Naive thymus-derived CD8-positive, alpha-beta T cell (primary cell): ENCODE measurements around the gene TNFRSF25. TPM values are rescaled to one million over a fixed set of nuclear protein-coding genes. Genes with fewer than 3 reads are reported as not detected.
"Not testable (repeated sequence)": the region's sequence is repeated elsewhere in the genome, so short reads cannot be mapped to it uniquely, and the experiment has no call there.

Experiments used
- ATAC-seq, 2 donors: fragments of 150-1000 bp; cut with Tn5 transposase in 1 of 2; sonication (Bioruptor Pico), chemical (Tn5 transposase) in 1 of 2; 1 replicate in 1 of 2; 2 replicates in 1 of 2; pipeline ENCODE4 v1.10.0; 2021; ENCODE audit warnings: mild to moderate bottlenecking in 2 of 2, moderate library complexity in 2 of 2
- POLR2A ChIA-PET: fragments of 350-600 bp; sonication (Branson Sonifier 250); formaldehyde crosslinking; loops from one replicate; lab custom pipeline; 2021; ENCODE audit warnings: antibody characterized with exemption; lab: Charles Lee
- DNase-seq, 10 donors: peaks; one replicate each; pipeline versions ENCODE4 v3.0.0 to v3.0.0-alpha.2; 2020 to 2022
- H3K27ac Mint-ChIP-seq, 10 donors: one replicate each; pipeline ENCODE4 v1.8.0; 2020 to 2022; ENCODE audit warnings: mild to moderate bottlenecking in 10 of 10, mixed read lengths in 10 of 10, moderate library complexity in 4 of 10, inconsistent platforms in 1 of 10
- H3K27me3 Mint-ChIP-seq, 5 donors: one replicate each; pipeline ENCODE4 v1.8.0; 2021 to 2022; ENCODE audit warnings: mixed read lengths in 5 of 5
- H3K36me3 Mint-ChIP-seq, 3 donors: one replicate each; pipeline ENCODE4 v1.8.0; 2020 to 2022; ENCODE audit warnings: mixed read lengths in 3 of 3, mild to moderate bottlenecking in 2 of 3, inconsistent platforms in 1 of 3
- H3K4me1 Mint-ChIP-seq, 4 donors: one replicate each; pipeline ENCODE4 v1.8.0; 2021 to 2022; ENCODE audit warnings: mixed read lengths in 4 of 4
- H3K4me3 Mint-ChIP-seq, 10 donors: one replicate each; pipeline ENCODE4 v1.8.0; 2020 to 2022; ENCODE audit warnings: mild to moderate bottlenecking in 10 of 10, mixed read lengths in 10 of 10, moderate library complexity in 6 of 10, inconsistent platforms in 1 of 10
- H3K9me3 Mint-ChIP-seq, 9 donors: one replicate each; pipeline ENCODE4 v1.8.0; 2020 to 2022; ENCODE audit warnings: mixed read lengths in 9 of 9, mild to moderate bottlenecking in 3 of 9, inconsistent platforms in 1 of 9, moderate library complexity in 1 of 9
- polyA plus RNA-seq, 3 donors: library from polyadenylated mRNA; unstranded; fragments of 300-500 nt; fragmentation: Illumina TruSeq; gene quantifications; one replicate each; pipeline ENCODE4 v1.2.3, GENCODE V29; 2021
- total RNA-seq, 8 experiments: library from RNA in 2 of 8; stranded (reverse) in 2 of 8; gene quantifications; one replicate each; pipeline ENCODE4 v1.2.3 and lab custom pipeline; 2021 to 2026

The TNFRSF25 gene
- total and polyA plus RNA-seq, 5 experiments from 2014 or later: 7.2 to 381 (median 28.7) TPM

- POLR2A ChIA-PET: interaction anchor here (6.9 kb wide), 1 partner anchor 14 kb away, joined by 58 read pairs; no protein-coding TSS in a partner anchor
- H3K36me3 Mint-ChIP-seq: no peaks in the 10 kb centered on the region
- H3K9me3 Mint-ChIP-seq: no peaks in the 10 kb centered on the region
- H3K4me3 Mint-ChIP-seq: peak overlapping the region in 3 of 10 donors; percentile 14 to 56 (median 48)
- H3K27me3 Mint-ChIP-seq: peaks cover 15 to 65% (median 24%) of the 10 kb centered on the region in 5 donors
- DNase-seq (peak in 1 of 10 donors; percentile 46), ATAC-seq (no peak)
- H3K27ac Mint-ChIP-seq: peak overlapping the region in 1 of 10 donors; percentile 70
- peaks cover 12 to 29% (median 19%) of the 10 kb centered on the region in 4 donors for H3K4me1 Mint-ChIP-seq
Observed at GRCh38 chr1:6445062-6445763, 20.8 kb downstream of the TNFRSF25 start.

GRCh38 chr1:6444377-6444776, 21.6 kb downstream of the TNFRSF25 start:
- peaks cover 9 to 28% (median 17%) of the 10 kb centered on the region in 4 donors for H3K4me1 Mint-ChIP-seq
- POLR2A ChIA-PET: no interaction called here
- no peaks in the 10 kb centered on the region for H3K9me3 Mint-ChIP-seq
- ATAC-seq (no peak), DNase-seq (no peak)
- peaks cover 12 to 63% (median 20%) of the 10 kb centered on the region in 5 donors for H3K27me3 Mint-ChIP-seq
- H3K4me3 Mint-ChIP-seq: no peak overlapping the region
- H3K36me3 Mint-ChIP-seq: no peaks in the 10 kb centered on the region
- no peak overlapping the region for H3K27ac Mint-ChIP-seq

- Mint-ChIP-seq H3K4me3 (no peak overlapping the region), H3K4me1 (peaks cover 9 to 26% (median 15%) of the 10 kb centered on the region in 4 donors)
Observed at GRCh38 chr1:6443339-6444115, 22.4 kb downstream of the TNFRSF25 start.

GRCh38 chr1:6441586-6441985, 24.4 kb downstream of the TNFRSF25 start:
- POLR2A ChIA-PET: interaction anchor here (0.7 to 0.8 kb wide), 2 partner anchors 10 to 18 kb away, joined by 3 to 5 read pairs; no protein-coding TSS in a partner anchor
- no peak for ATAC-seq
- H3K36me3 Mint-ChIP-seq: no peaks in the 10 kb centered on the region
- no peak for DNase-seq
- peaks cover 14 to 26% (median 22%) of the 10 kb centered on the region in 4 donors for H3K4me1 Mint-ChIP-seq
- H3K4me3 Mint-ChIP-seq: peak overlapping the region in 1 of 10 donors; percentile 29
- H3K27me3 Mint-ChIP-seq: peaks cover 17 to 70% (median 26%) of the 10 kb centered on the region in 5 donors
- no peak overlapping the region for H3K27ac Mint-ChIP-seq
- no peaks in the 10 kb centered on the region for H3K9me3 Mint-ChIP-seq

More at GRCh38 chr1:6443339-6444115, 22.4 kb downstream of the TNFRSF25 start:
- Mint-ChIP-seq H3K9me3 (no peaks in the 10 kb centered on the region), H3K27ac (no peak overlapping the region), H3K27me3 (peaks cover 12 to 63% (median 20%) of the 10 kb centered on the region in 5 donors), H3K36me3 (no peaks in the 10 kb centered on the region)
- no peak for DNase-seq
- no peak for ATAC-seq
- POLR2A ChIA-PET: interaction anchor here (0.7 to 1.0 kb wide), 3 partner anchors 8 to 35 kb away, joined by 4 to 5 read pairs (median 5); no protein-coding TSS in a partner anchor

GRCh38 chr1:6440198-6441126, 25.5 kb downstream of the TNFRSF25 start:
- DNase-seq: peak in 9 of 10 donors; percentile 48 to 81 (median 60)
- H3K27ac Mint-ChIP-seq: no peak overlapping the region
- peak overlapping the region in 9 of 10 donors; percentile 22 to 79 (median 57) for H3K4me3 Mint-ChIP-seq

GRCh38 chr1:6438047-6438525, 27.9 kb downstream of the TNFRSF25 start:
- POLR2A ChIA-PET: interaction anchor here (0.6 to 1.7 kb wide), 2 partner anchors 13 to 769 kb away, joined by 3 to 5 read pairs; no protein-coding TSS in a partner anchor
- DNase-seq (peak; percentile 54 to 84 (median 73)), ATAC-seq (peak; percentile 64 to 71)
- Mint-ChIP-seq H3K9me3 (no peaks in the 10 kb centered on the region), H3K27ac (peak overlapping the region in 4 of 10 donors; percentile 5 to 83 (median 38)), H3K4me1 (peaks cover 8 to 17% (median 15%) of the 10 kb centered on the region in 4 donors), H3K36me3 (no peaks in the 10 kb centered on the region), H3K4me3 (peak overlapping the region in 8 of 10 donors; percentile 3 to 50 (median 41)), H3K27me3 (peaks cover 11 to 54% (median 16%) of the 10 kb centered on the region in 5 donors)

More at GRCh38 chr1:6440198-6441126, 25.5 kb downstream of the TNFRSF25 start:
- peak; percentile 78 to 79 for ATAC-seq
- H3K9me3 Mint-ChIP-seq: no peaks in the 10 kb centered on the region
- H3K4me1 Mint-ChIP-seq: peaks cover 14 to 26% (median 20%) of the 10 kb centered on the region in 4 donors
- peaks cover 14 to 68% (median 23%) of the 10 kb centered on the region in 5 donors for H3K27me3 Mint-ChIP-seq
- no peaks in the 10 kb centered on the region for H3K36me3 Mint-ChIP-seq
- POLR2A ChIA-PET: interaction anchor here (0.8 to 1.2 kb wide), 5 partner anchors 9 to 38 kb away, joined by 3 to 9 read pairs (median 5); partner anchors contain the start of gene TNFRSF25

DNA sequence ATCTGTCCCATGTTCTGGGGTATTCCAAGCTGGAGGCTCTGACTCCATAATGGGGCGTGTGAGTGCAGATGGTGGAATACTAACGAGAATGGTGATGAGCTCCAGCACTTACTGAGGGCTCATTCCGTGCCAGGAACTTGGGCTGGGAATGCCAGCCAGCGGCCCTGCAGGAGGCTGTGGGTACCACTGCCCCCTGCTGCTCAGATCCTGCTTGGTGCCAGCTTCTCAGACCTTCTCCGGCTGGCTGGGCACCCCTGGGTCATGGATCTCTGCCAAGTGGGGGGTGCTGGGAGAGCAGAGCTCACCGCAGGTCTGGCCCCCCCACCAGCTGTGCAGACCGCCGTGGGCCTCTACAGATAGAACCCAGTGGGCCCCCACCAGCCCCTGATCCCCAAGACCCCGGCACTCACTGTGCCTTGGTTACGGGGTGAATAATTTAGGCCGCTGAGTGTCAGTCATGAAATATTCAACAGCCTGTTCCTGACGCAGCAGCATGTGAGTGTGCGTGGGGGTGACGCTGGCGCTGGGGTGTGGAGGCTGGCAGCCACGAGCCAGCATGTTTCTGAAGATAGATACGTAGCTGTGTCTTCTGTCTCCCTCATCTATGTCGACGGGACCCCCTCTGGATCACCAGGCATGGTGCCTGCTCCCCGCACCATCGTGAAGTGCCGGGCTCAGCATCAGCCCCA, 28.8 kb downstream of the TNFRSF25 start:
- Mint-ChIP-seq H3K4me1 (peaks cover 8 to 17% (median 15%) of the 10 kb centered on the region in 4 donors), H3K27me3 (peaks cover 11 to 54% (median 16%) of the 10 kb centered on the region in 5 donors)
- not testable (repeated sequence) for H3K27ac Mint-ChIP-seq, ATAC-seq, H3K36me3 Mint-ChIP-seq, H3K4me3 Mint-ChIP-seq, DNase-seq, H3K9me3 Mint-ChIP-seq
- POLR2A ChIA-PET: interaction anchor here (0.6 to 1.7 kb wide), 2 partner anchors 14 to 18 kb away, joined by 3 to 5 read pairs; no protein-coding TSS in a partner anchor

- POLR2A ChIA-PET: interaction anchor here (1.7 kb wide), 1 partner anchor 15 kb away, joined by 5 read pairs; no protein-coding TSS in a partner anchor
- H3K4me3 Mint-ChIP-seq, H3K36me3 Mint-ChIP-seq, DNase-seq, H3K9me3 Mint-ChIP-seq, ATAC-seq, H3K27ac Mint-ChIP-seq: not testable (repeated sequence)
- H3K27me3 Mint-ChIP-seq: peaks cover 11 to 47% (median 14%) of the 10 kb centered on the region in 5 donors
- peaks cover 8 to 17% (median 14%) of the 10 kb centered on the region in 4 donors for H3K4me1 Mint-ChIP-seq
Observed at GRCh38 chr1:6436277-6436676, 29.7 kb downstream of the TNFRSF25 start.

DNA sequence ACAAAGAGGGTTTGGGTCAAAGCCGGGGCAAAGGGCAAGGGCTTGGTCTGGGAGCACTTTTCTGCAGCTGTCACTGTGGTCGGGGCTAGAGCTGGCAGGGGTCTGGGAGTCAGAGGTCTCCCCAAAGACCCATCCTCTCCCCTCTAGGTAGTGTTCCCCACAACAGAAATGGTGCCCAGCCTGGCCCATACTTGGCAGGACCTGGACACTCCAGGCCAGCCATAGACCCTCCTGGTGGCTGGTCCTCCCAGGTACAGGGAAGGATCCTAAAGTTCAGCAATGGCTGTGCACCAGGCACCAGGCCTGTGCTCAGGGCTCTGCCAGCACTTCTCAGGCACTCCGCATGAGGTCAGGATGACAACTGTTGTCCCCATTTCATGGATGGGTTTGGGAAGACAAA, 30.4 kb downstream of the TNFRSF25 start:
- no peak for DNase-seq
- Mint-ChIP-seq H3K4me1 (peaks cover 8 to 17% (median 11%) of the 10 kb centered on the region in 4 donors), H3K27ac (no peak overlapping the region), H3K4me3 (no peak overlapping the region), H3K27me3 (peaks cover 11 to 43% (median 15%) of the 10 kb centered on the region in 5 donors), H3K9me3 (no peaks in the 10 kb centered on the region), H3K36me3 (no peaks in the 10 kb centered on the region)
- ATAC-seq: no peak
- POLR2A ChIA-PET: no interaction called here

DNA sequence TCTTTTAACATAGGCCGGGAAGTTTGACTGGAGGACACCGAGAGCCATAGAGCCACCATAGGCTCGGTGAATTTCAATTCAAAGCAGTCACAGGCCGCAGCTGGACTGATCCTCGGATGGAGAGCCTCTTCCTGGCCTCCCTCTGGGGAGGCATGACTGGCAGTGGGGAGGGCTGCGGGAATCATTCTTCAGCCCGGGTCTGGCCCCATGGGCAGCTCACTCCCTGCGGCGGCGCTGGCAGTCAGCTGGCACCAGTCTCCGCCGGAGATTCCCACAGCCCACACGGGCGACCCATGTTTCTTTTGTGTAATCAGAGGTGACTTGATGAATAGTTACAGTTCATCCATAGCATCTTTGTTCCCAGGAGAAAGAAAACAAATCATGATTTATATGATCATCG, 30.8 kb downstream of the TNFRSF25 start:
- Mint-ChIP-seq H3K4me3 (no peak overlapping the region), H3K36me3 (no peaks in the 10 kb centered on the region), H3K9me3 (no peaks in the 10 kb centered on the region), H3K4me1 (peaks cover 8 to 17% (median 11%) of the 10 kb centered on the region in 4 donors), H3K27me3 (peaks cover 11 to 43% (median 20%) of the 10 kb centered on the region in 5 donors), H3K27ac (no peak overlapping the region)
- POLR2A ChIA-PET: no interaction called here
- ATAC-seq: no peak
- DNase-seq: no peak

GRCh38 chr1:6434186-6434585, 31.8 kb downstream of the TNFRSF25 start:
- H3K4me1 Mint-ChIP-seq: peaks cover 5 to 12% (median 6%) of the 10 kb centered on the region in 4 donors
- no peaks in the 10 kb centered on the region for H3K36me3 Mint-ChIP-seq
- no peaks in the 10 kb centered on the region for H3K9me3 Mint-ChIP-seq
- DNase-seq (no peak), ATAC-seq (no peak)
- POLR2A ChIA-PET: no interaction called here
- no peak overlapping the region for H3K27ac Mint-ChIP-seq
- H3K27me3 Mint-ChIP-seq: peaks cover 7 to 35% (median 17%) of the 10 kb centered on the region in 5 donors
- no peak overlapping the region for H3K4me3 Mint-ChIP-seq
